Gastrocnemius medialis (tissue), 4 donors: Measurements from ENCODE around the gene MAN2A1.

ENCODE experiments used
- POLR2A ChIP-seq, 2 donors: fragments of 450-650 bp; IDR thresholded peaks; one replicate each; pipeline ENCODE4 v1.6.1; 2017; ENCODE audit warnings: antibody characterized with exemption in 2 of 2, mild to moderate bottlenecking in 2 of 2, moderate library complexity in 2 of 2
- TF ChIP-seq, protein P1 (sequence below), 5 experiments: fragments of 450-650 bp in 3 of 5; fragments of 200-600 bp in 2 of 5; sonication (generic) in 2 of 5; IDR thresholded peaks in 4 of 5; conservative IDR thresholded peaks in 1 of 5; 1 replicate in 4 of 5; 2 replicates in 1 of 5; pipeline ENCODE4 v1.5.1; 2016 to 2019; ENCODE audit warnings: antibody characterized with exemption in 5 of 5, mild to moderate bottlenecking in 3 of 5, moderate library complexity in 3 of 5

DNA sequence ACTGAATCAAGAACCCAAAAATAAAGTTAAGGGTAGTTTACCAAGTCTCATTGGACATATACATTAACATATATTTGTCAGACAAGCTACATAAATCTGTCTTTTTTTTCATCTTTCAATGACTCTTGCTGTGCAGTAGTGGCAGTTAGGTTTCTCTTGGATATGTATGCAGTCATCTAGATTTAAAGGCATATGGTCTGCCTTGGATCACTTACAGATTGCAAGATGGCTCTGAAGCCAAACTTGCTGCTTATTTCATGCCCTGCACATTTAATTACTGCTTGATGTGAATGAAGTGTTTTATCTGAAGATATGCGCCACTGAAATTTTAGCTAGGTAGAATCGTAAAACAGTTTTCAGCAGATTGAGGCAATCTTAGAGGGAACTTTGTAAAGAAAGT is 18.6 kb upstream of the MAN2A1 start:
- TF ChIP-seq, protein P1, sequence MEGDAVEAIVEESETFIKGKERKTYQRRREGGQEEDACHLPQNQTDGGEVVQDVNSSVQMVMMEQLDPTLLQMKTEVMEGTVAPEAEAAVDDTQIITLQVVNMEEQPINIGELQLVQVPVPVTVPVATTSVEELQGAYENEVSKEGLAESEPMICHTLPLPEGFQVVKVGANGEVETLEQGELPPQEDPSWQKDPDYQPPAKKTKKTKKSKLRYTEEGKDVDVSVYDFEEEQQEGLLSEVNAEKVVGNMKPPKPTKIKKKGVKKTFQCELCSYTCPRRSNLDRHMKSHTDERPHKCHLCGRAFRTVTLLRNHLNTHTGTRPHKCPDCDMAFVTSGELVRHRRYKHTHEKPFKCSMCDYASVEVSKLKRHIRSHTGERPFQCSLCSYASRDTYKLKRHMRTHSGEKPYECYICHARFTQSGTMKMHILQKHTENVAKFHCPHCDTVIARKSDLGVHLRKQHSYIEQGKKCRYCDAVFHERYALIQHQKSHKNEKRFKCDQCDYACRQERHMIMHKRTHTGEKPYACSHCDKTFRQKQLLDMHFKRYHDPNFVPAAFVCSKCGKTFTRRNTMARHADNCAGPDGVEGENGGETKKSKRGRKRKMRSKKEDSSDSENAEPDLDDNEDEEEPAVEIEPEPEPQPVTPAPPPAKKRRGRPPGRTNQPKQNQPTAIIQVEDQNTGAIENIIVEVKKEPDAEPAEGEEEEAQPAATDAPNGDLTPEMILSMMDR (IDR thresholded peaks at IDR 0.05 in 4 of 5, conservative IDR thresholded peaks at IDR 0.05 in 1 of 5) = no peak
- no peak for TF ChIP-seq POLR2A (IDR thresholded peaks at IDR 0.05)
